Activated CD4-positive, alpha-beta T cell treated with anti-CD3 and anti-CD28 coated beads, Interleukin-2, amount 50 U/mL, for 48 hours (primary cell): ENCODE data around the gene CD22.

ENCODE experiments used
- DNase-seq, 2 experiments: peaks; one replicate each; pipeline ENCODE4 v3.0.0-alpha.2; 2020

The CD22 gene

GRCh38 chr19:35315883-35316282, 13.1 kb upstream of the CD22 start:
- no peak for DNase-seq

GRCh38 chr19:35316560-35316959, 12.4 kb upstream of the CD22 start:
- DNase-seq, result no peak

GRCh38 chr19:35317464-35318043, 11.4 kb upstream of the CD22 start:
- DNase-seq, result no peak

GRCh38 chr19:35318679-35319448, 10.1 kb upstream of the CD22 start:
- no peak for DNase-seq

GRCh38 chr19:35320065-35320713, 8.8 kb upstream of the CD22 start:
- DNase-seq, result no peak

- no peak for DNase-seq
These were observed 7.7 kb upstream of the CD22 start for GRCh38 chr19:35321291-35321690.

GRCh38 chr19:35322014-35322413, 7.0 kb upstream of the CD22 start:
- DNase-seq, result no peak

- DNase-seq, result no peak
These were observed 1.3 kb upstream of the CD22 start for GRCh38 chr19:35327642-35328041.

GRCh38 chr19:35329323-35329722, 336 bp downstream of the CD22 start:
- DNase-seq, result no peak

GRCh38 chr19:35330475-35330874, 1.5 kb downstream of the CD22 start:
- DNase-seq, result no peak

- no peak for DNase-seq
These were observed 2.7 kb downstream of the CD22 start for GRCh38 chr19:35331551-35332214.

GRCh38 chr19:35332817-35333216, 3.8 kb downstream of the CD22 start:
- DNase-seq, result peak; percentile 42 to 55

- no peak for DNase-seq
These were observed 5.3 kb downstream of the CD22 start for GRCh38 chr19:35334144-35334753.

- no peak for DNase-seq
These were observed 7.4 kb downstream of the CD22 start for GRCh38 chr19:35336166-35336955.

GRCh38 chr19:35337097-35337983, 8.4 kb downstream of the CD22 start:
- DNase-seq, result no peak

- no peak for DNase-seq
These were observed 9.0 kb downstream of the CD22 start for GRCh38 chr19:35337984-35338296.

- no peak for DNase-seq
These were observed 11.4 kb downstream of the CD22 start for GRCh38 chr19:35340431-35340830.

- DNase-seq, result no peak
These were observed 12.0 kb downstream of the CD22 start for GRCh38 chr19:35341006-35341405.

GRCh38 chr19:35341565-35342225, 12.7 kb downstream of the CD22 start:
- DNase-seq, result no peak

- DNase-seq, result no peak
These were observed 13.4 kb downstream of the CD22 start for GRCh38 chr19:35342430-35342829.

GRCh38 chr19:35344511-35345031, 15.6 kb downstream of the CD22 start:
- no peak for DNase-seq
